NAMALWA (cell line): ENCODE results near the gene TUNAR.

ENCODE experiments used
- DNase-seq: peaks from one replicate; pipeline ENCODE4 v3.0.0-alpha.2; 2015; ENCODE audit warnings: low spot score

The TUNAR gene

GRCh38 chr14:95872777-95873176 is 3.9 kb upstream of the TUNAR start:
- no peak for DNase-seq

GRCh38 chr14:95875831-95876760 is 536 bp upstream of the TUNAR start:
- no peak for DNase-seq

GRCh38 chr14:95877633-95878032 is 1.0 kb downstream of the TUNAR start:
- no peak for DNase-seq

- no peak for DNase-seq
These were observed 7.7 kb downstream of the TUNAR start for GRCh38 chr14:95884377-95884776.

- DNase-seq = no peak
These were observed 8.6 kb downstream of the TUNAR start for GRCh38 chr14:95885278-95885677.

- DNase-seq = no peak
These were observed 9.2 kb downstream of the TUNAR start for GRCh38 chr14:95885866-95886265.

- DNase-seq = no peak
These were observed 9.9 kb downstream of the TUNAR start for GRCh38 chr14:95886366-95887056.

GRCh38 chr14:95887351-95887750 is 10.7 kb downstream of the TUNAR start:
- no peak for DNase-seq

- DNase-seq = peak; percentile 86
These were observed 12.8 kb downstream of the TUNAR start for GRCh38 chr14:95889236-95889979.

GRCh38 chr14:95891742-95892141 is 15.1 kb downstream of the TUNAR start:
- DNase-seq = no peak

- DNase-seq = no peak
These were observed 15.5 kb downstream of the TUNAR start for GRCh38 chr14:95892142-95892541.

GRCh38 chr14:95895720-95896119 is 19.1 kb downstream of the TUNAR start:
- DNase-seq = peak; percentile 64

- no peak for DNase-seq
These were observed 20.0 kb downstream of the TUNAR start for GRCh38 chr14:95896498-95897135.

- no peak for DNase-seq
These were observed 20.6 kb downstream of the TUNAR start for GRCh38 chr14:95897280-95897679.

GRCh38 chr14:95901054-95901453 is 24.4 kb downstream of the TUNAR start:
- no peak for DNase-seq

- no peak for DNase-seq
These were observed 25.7 kb downstream of the TUNAR start for GRCh38 chr14:95902273-95902826.

GRCh38 chr14:95903165-95903564 is 26.5 kb downstream of the TUNAR start:
- DNase-seq = no peak

- DNase-seq = no peak
These were observed 27.0 kb downstream of the TUNAR start for GRCh38 chr14:95903616-95904107.

- no peak for DNase-seq
These were observed 30.0 kb downstream of the TUNAR start for GRCh38 chr14:95906591-95906990.

- no peak for DNase-seq
These were observed 34.0 kb downstream of the TUNAR start for GRCh38 chr14:95910628-95911027.

GRCh38 chr14:95911456-95911855 is 34.8 kb downstream of the TUNAR start:
- DNase-seq = no peak

- DNase-seq = no peak
These were observed 38.7 kb downstream of the TUNAR start for GRCh38 chr14:95915330-95915729.
